Stimulated activated CD8-positive, alpha-beta memory T cell treated with anti-CD3 and anti-CD28 coated beads, Interleukin-4, amount 100 ng/mL, for 4 hours (primary cell): ENCODE results near the gene TUBA4B.

Experiments
- DNase-seq, 2 donors: peaks; one replicate each; pipeline ENCODE4 v3.0.0-alpha.2; 2020; ENCODE audit warnings: low read depth in 2 of 2, low spot score in 1 of 2

Gene TUBA4B

DNA sequence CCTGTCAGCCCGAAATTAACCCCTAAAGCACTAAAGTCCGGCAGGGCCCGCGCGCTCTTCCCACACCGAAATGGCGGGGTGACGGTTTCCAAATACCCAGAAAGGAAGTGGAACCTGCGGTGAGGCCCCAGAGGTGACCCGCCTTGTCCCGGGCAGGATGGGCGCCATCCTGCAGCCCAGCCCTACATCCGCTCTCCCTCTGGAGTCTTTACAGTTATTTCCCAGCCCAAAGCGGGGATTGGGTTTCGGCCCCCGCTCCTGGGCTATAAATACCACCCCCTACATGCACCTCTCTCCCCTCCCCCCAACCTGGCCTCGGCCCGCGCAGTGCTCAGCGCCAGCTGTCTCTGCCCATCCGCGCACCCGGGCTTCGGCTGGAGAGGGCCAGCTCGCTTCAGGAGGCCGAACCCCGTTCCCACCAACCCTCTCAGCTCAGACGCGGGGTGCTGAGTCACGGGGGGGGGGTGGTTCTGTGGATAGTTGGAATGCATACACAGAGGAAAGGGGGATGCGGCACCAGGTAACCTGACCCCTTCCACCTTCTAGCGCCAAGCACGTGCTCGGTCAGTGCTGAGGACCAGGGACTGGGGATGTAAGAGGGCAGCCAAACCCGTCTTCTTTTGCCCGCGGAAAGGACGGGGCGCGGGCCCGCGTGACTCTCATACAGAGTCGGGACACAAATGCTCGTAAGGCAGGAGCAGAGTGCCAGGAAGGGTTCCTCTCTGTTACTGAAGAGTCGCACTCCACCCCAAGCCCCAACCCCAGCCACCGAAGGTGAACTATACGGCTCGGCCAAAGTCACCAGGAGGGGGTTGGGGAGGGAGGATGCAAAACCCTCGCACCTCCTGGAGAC lies at the start of gene TUBA4B:
TSS of gene TUBA4B (plus strand) at position 344 of the 853 bp plus-strand sequence. CDS start at position 509, 165 bp downstream.
- no peak for DNase-seq

DNA sequence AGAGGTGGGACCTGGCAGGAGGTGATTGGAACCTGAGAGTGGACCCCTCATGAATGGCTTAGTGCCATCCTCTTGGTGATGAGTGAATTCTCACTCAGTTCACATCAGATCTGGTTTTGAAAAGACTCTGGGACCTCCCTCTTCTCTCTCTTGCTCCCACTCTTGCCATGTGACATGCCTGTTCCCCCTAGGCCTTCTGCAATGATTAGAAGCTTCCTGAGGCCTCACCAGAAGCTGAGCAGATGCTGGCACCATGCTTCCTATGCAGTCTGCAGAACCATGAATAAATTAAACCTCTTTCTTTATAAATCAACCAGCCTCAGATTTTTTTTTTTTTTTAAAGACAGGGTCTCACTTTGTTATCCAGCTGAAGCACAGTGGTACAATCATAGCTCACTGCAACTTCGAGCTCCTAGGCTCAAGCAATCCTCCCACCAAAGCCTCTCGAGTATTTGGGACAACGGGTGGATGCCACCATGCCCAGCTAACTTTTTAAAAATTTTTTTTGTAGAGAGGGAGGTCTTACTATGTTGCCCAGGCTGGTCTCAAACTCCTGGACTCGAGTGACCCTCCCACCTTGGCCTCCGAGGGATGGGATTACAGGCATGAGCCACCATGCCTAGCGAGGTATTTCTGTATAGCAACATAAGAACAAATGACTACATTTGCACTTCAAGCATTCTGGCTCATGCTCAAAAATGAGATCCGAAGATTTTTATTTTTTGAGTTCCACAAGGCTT lies 48.4 kb upstream of the TUBA4B start:
- DNase-seq = no peak

DNA sequence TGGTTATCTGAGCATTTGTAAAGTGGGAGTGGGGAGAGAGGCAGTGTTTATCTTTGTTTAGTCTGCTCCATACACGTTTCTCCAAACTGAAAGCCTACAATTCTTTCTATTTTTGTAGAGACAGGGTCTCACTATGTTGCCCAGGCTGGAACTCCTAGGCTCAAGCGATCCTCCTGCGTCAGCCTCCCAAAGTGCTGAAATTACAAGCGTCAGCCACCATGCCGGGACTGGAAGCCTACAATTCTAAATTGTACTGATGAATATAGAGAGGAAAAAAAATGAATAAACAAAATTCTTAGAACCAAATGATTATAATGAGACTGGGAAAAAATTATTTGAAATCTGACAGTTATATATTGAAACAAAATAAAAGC lies 47.9 kb upstream of the TUBA4B start:
- no peak for DNase-seq

DNA sequence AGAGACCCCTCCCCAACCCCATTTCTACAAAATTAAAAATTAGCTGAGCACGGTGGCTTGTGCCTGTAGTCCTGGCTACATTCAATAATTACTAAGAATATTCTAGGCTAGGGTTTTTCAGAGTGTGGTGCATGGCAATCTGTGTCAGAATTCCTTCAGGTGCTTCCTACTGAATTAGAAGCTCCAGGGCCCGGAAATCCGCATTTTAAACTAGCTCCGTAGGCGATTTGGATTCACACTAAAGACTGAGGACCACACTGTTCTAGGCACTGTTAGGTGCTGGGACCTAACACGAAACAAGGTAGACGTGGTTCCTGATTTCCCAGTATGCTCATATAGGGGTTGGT lies 47.1 kb upstream of the TUBA4B start:
- DNase-seq = no peak

DNA sequence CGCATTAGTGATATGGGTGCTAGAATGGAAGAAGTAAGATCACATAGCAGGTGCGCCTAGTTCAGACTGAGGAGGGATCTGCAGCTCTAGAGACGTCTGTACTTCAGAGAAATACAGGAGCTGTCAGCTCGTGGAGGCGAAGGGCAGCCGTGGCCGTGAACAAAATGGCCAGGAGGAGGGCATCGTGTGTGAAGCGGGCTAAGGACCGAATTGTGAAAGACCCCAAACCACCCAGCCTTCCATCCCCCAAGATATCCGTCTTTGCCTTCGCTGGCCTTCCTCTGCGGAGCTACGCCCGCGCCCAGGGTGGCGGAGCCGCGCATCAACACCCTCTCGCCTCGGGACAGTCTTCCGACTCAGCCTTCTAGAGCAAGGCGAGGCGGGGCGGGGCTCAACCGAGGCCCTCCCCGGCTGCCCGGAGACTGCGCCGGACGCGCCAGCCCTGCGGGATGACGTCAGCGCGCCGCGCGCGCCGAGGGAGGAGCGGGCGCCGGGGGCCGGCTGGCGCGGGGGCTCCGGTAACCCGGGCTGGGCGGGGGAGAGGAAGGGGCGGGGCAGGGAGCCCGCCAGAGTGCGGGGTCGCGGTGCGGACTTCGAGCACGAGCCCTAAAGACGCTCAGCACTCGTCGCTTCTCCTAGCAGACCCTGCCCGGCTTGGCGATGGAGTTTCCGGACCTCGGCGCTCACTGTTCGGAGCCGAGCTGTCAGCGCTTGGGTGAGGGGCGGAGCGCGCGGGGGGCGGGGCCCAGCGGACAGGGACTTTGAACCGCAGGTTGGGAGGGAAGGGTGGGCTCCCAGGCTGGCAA lies 46.5 kb upstream of the TUBA4B start, which contains the start of gene ZFAND2B:
TSS of gene ZFAND2B (plus strand) at position 455 of the 806 bp plus-strand sequence. CDS start at position 661, 206 bp downstream.
- peak; percentile 84 to 88 for DNase-seq

DNA sequence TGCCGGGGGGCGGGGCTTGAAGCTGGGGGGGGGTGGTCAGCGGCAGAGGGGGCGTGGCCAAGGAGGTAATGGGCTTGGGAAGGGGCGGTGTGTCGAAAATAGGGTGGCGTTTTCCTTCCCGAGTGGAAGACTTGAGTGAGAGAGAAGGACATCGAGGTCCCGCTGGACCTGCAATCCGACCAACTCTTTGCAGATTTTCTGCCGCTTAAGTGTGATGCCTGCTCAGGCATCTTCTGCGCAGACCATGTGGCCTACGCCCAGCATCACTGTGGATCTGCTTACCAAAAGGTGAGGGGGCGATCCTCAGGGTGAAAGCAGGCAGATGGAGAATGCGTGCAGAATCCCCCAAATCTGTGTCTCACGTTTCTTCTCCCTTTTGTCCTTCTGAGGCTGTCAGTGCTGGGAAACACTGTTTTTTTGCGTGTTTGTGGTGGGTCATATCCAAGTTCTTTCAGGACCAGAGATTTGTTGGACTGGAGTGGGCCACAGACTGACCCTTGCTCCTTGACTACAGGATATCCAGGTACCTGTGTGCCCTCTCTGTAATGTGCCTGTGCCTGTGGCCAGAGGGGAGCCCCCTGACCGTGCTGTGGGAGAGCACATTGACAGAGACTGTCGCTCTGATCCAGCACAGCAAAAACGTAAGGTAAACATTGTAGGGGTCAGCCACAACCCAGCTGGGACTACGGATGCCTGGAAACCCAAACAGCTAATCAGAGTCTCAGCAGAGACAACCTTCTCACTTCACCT lies 45.7 kb upstream of the TUBA4B start:
- no peak for DNase-seq

DNA sequence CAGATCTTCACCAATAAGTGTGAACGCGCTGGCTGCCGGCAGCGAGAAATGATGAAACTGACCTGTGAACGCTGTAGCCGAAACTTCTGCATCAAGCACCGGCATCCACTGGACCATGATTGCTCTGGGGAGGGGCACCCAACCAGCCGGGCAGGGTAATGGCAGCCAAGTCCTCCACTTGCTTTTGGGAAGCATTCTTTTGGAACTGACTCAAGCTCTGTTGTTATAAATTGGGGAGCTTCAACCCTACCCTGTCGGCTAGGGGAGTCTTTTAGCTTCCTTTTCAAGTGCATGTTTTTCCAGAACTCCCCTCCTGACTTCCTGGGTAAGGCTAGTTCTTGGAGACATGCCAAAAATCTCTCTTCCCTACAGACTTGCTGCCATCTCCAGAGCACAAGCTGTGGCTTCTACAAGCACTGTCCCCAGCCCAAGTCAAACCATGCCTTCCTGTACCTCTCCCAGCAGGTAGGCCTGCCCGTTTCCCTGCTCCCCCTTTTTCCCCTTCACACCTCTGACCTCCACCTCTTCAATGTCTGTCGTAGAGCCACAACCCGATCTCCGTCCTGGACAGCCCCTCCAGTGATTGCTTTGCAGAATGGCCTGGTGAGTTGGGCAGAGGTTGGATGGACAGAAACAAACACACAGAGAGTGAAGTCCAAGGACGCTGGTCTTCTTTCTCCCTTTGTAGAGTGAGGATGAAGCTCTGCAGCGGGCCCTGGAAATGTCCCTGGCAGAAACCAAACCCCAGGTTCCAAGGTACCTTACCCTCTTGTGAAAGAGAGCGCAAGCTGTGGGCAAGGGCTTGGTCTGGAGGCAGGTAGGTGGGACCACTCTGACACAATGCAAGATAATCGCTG lies 44.9 kb upstream of the TUBA4B start:
- DNase-seq = no peak

DNA sequence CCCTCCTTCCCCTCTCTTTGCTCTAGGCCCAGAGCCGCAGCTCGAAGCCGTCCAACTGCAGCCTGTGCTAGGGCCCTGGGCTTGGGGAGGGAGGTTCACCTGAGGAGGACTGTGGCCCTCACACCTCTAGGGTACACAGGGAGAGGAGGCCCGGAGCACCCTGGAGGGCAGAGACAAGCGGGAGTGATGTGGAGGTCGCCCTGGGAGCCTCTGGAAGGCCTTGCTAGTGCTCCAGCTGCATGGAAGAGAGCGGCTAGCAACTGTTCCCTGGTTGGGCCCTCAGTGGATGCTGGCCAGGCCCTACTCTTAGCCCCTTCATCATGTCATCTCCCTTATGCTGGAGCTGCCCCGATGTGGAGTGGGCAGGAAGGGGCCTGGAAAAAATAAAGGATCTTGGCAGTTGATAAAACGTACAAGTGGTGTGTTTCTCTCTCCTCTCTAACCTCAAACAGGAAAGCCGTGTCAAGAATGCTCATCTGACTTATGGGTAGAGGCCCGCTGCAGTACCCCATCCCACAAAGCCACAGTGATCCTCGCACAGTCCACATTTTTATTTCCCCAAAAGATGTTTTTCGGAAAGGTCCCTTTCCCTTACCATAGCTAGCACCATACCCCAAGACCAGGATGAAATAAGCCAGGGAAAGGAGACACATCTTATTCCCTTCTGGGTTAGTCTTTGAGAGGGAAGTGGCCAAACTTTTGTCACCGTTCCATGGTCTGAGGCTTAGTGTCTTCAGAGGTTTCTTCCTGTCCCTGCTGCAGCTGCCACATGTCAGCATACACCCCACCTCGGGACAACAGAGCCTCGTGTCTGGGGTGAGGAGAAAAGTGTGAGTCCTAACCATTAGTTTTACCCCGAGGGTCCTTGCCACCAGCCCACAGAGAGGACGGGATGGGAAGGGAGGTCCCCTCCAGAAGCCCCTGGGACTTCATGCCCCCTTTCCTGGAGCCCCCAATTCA lies 43.5 kb upstream of the TUBA4B start:
- DNase-seq = no peak

DNA sequence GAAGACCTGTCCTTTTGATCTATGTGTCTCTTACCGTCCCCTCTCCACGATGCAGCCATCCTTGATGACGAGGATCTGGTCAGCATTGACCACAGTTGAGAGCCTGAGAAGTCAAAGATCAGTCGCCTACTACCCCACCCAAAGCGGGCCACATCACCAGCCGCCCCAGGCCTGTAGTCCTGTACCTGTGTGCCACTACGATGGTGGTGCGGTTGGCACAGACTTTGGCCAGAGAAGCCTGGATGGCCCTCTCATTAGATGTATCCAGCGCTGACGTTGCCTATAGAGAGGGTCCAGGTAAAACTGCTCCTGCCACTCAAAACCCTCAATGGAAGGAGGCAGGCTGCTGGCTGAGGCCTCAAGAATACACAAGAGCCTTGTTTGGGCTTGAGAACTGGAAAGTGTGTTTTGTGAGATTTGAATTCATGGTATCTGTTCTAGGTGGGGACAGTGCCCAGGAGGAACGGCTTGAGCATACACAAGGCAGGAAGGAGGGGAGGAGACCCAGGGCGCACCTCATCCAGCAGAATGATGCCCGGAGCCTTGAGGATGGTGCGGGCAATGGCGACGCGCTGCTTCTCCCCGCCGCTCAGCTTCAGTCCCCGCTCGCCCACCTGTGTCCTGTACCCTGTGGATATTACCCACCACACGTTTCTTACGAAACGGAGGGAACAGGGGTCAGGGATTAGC lies 42.7 kb upstream of the TUBA4B start:
- DNase-seq = no peak

DNA sequence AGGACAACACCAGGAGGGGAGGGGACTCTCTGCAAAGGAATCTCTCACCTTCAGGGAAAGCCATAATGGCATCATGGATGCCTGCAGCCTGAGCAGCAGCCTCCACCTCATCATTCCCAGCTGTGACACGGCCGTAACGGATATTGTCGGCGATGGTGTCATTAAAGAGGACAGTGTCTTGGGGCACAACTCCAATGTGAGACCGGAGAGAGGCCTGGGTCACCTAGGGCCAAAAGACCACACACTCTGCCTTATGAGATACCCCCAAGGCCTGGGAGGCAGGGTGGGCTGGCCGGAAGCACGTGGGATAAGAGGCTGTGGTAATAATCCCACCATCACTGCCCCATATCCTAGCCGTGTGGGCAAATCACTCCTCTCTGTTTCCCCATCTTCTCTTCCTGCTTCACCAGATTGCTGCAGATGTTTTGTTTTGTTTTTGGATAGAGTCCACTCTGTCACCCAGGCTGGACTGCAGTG lies 42.1 kb upstream of the TUBA4B start:
- no peak for DNase-seq

DNA sequence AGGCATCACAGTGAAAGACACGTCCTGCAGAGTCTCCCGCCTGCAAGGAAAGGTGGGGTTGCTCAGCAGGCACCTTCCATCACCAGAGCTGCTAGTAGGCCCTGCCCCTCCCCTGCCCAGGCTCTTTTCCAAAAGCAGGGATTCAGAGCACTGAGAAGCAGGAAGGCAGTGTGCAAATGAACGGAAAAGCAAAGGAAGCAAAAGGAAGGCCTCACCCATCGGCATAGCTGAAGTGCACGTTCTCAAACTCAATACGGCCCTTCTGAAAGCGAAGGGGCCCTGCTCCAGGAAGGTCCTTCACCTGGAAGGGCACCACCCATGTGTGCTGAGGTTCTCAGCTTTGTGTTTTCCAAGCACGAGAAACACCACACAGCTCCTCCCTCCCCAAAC lies 40.0 kb upstream of the TUBA4B start:
- DNase-seq = no peak

DNA sequence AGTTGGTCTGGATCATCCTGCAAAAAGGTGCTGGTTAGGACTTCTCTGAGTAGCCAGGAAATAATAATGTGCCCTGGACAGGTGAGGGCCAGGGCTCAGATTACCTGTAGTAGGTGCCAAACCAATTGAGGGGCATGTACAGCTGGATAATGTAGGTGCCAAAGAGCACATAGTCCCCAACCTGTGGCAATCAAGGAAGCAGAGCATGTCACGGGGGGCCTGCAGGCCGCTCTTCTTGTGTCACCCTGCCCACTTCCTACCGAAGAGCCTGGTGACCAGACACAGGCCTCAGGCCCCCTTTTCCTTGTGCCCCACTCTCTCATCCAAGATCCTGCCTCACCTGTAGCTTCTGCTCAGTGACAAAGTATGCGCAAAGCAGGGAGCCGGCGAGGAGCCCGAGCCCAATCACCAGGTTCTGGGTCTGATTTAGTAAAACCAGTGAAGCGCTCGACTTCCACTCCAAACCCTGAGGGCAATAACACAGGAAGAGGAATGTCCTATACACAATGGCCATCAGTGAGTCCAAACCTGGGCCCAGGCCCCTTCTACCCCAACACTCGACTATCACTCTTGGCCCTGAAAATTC lies 39.5 kb upstream of the TUBA4B start:
- DNase-seq = no peak

DNA sequence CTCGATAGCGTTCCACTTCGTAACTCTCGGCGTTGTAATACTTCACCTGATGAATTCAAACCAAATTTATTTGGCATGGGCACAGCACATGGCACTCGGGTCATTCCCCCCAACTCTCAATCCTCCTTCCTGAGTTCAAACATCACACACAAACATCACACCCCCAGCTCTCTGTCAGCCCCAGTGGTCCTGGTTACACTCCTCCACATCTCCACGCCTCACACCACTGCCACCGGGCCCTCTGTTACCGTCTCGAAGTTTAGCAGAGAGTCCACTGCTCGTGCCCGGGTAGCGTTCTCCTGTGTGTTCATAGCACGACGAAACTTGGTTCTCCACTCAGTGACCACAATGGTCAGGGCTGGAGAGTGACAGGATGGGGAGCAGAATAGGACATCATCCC lies 38.9 kb upstream of the TUBA4B start:
- no peak for DNase-seq

DNA sequence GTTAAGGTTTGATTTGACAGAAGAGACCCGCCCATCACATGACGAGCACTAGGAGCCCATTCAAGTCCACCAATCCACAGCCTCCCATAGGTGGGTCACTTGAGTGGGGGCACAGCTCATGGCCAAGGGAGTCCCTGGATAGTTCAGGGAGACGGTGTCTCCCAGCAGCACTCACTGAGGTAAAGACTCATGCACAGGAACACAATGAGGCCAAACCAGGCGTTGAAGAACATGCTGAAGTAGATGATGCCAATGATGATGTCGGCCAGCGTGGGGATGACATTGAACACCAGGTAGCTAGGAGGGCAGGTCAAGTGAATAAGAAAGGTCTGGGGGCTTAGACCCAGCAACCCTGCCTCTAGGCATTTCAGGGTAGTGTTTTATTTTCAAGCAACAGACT lies 38.3 kb upstream of the TUBA4B start:
- DNase-seq = no peak

DNA sequence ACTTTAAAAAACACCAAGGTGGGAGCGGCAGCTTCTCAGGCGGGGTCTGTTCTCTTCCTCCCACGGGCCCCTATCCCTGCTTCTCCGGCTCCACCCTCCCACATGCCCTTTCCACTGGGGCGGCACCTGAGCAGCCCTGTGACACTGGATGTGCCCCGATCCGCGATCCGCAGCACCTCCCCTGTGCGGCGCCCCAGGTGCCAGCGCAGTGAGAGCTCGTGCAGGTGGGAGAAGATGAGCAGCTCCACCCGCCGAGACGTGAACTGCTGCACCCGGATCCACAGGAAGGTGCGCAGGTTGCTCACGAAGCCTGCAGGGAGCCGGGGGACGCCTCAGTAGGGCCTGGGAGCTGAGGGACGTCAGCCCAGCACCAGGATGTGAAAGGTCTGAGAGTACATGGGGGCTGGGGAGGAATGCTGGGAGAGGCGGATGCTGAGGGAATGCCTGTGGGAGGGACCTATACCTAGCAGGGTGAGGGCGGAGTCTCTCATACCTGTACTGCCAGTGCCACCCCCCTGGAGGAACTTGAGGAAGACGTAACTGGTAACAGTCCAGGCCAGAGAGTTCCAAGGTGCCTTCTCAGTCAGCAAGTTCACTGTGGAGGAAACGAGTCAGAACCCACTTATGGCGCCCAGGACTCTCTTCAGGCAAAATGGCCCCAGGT lies 37.0 kb upstream of the TUBA4B start:
- DNase-seq = no peak

DNA sequence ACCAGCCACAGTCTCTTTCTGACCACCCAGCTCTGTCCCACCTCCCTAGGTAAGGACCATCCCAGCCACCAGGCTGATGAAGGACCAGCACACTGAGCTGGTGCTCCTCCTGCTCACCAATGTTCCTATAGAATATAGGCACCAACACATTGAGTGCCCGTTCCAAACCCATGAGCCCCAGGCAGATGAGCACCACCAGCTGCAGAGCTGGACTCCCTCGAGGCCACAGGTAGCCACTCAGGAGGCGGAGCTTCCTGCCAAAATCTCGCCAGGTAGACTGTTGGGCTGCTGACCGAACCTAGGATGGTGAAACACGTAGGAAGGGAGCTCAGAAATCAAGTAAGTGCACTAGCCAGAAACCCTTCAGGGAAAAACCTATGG lies 36.5 kb upstream of the TUBA4B start:
- no peak for DNase-seq

DNA sequence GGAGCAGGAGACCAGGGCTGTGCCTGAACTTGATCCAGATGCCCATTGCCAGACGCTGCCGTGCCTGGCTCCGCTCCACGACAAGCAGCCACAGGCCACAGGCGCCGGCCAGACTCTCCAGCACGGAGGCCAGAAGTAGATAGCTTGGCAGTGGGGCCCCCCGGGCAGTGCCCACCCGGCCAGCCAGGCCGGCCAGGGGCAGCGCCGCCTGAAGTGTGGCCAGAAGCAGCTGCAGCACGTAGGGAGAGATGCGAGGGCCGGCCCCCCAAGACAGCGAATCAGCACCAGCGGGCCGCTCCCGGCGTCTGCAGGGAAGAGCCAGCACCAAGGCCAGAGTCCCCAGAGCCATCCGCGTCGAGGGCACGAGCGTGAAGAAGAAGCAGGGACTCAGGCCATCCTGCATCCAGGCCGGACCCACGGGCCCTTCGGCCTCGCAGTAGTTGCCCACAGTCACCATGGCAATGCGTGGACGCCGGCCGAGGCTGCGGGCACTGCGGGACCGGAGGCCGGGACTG lies 34.8 kb upstream of the TUBA4B start:
- no peak for DNase-seq
